ENCODE results near the gene ATF6. TPM values are rescaled to one million over a fixed set of nuclear protein-coding genes. Genes with fewer than 3 reads are reported as not detected.

ATF6 gene
- total and polyA plus RNA-seq, 2 donors (not counting 1 experiment from before 2014, with no cell fraction given), result 5.7 to 26.6 TPM

- Mint-ChIP-seq H3K4me1 (no peaks in the 10 kb centered on the region), H3K27me3 (peaks cover 36% of the 10 kb centered on the region), H3K27ac (no peak overlapping the region), H3K9me3 (ENCODE audit: insufficient read depth) (peaks cover 6% of the 10 kb centered on the region), H3K4me3 (no peak overlapping the region)
- no peak overlapping the region for H3K4me3 ChIP-seq (ENCODE audit: control extremely low read depth in 1 of 5, extremely low read depth in 1 of 5, insufficient read depth in 1 of 5, low read depth in 2 of 5, low read length in 4 of 5)
- peaks cover 0 to 22% (median 2%) of the 10 kb centered on the region in 3 donors for H3K9me3 ChIP-seq (ENCODE audit: control extremely low read depth in 1 of 3, control insufficient read depth in 2 of 3, insufficient read depth in 1 of 3, low read length in 2 of 3)
- intact Hi-C loops (cut with micrococcal nuclease), result no loop called here
- peaks cover 0 to 6% (median 0%) of the 10 kb centered on the region in 4 experiments for H3K27me3 ChIP-seq (replicated peaks in 1 of 4; ENCODE audit: control extremely low read depth in 1 of 4, control insufficient read depth in 3 of 4, insufficient read depth in 4 of 4, low read length in 3 of 4)
- no peak for ATAC-seq (ENCODE audit: low read depth)
- no peak for DNase-seq
- H3K36me3 ChIP-seq (replicated peaks in 1 of 2; ENCODE audit: control extremely low read depth in 1 of 2, control insufficient read depth in 1 of 2, extremely low read depth in 1 of 2, insufficient read depth in 2 of 2, low read length in 1 of 2), result no peaks in the 10 kb centered on the region
- no peaks in the 10 kb centered on the region for H3K79me2 ChIP-seq (ENCODE audit: control insufficient read depth, insufficient read depth, low read length)
- H3K9ac ChIP-seq (ENCODE audit: low read length), result no peak overlapping the region
- H4K20me1 ChIP-seq (ENCODE audit: control insufficient read depth, insufficient read depth, low read length, poor library complexity, severe bottlenecking), result no peaks in the 10 kb centered on the region
- CTCF ChIA-PET, result no interaction called here
- no peaks in the 10 kb centered on the region for H3K4me1 ChIP-seq (ENCODE audit: control insufficient read depth in 2 of 2, insufficient read depth in 2 of 2, low read length in 2 of 2)
- POLR2A ChIA-PET, result no interaction called here
- no peak overlapping the region for H3K4me2 ChIP-seq (replicated peaks; ENCODE audit: low read depth, low read length, poor library complexity, severe bottlenecking)
- H3K27ac ChIP-seq (ENCODE audit: low read length in 2 of 2), result no peak overlapping the region
- no peak for TF ChIP-seq CTCF (IDR thresholded peaks at IDR 0.05)
- TF ChIP-seq EZH2 (IDR thresholded peaks at IDR 0.05; ENCODE audit: borderline replicate concordance, insufficient read depth, low read depth, low read length, poor library complexity, severe bottlenecking), result no peak
- no peak overlapping the region for H2AFZ ChIP-seq (ENCODE audit: insufficient read depth, low read depth, low read length, poor library complexity, severe bottlenecking)
- WGBS (ENCODE audit: insufficient coverage), result 90% methylated on average over 2 of the region's 9 CpGs
These were observed 216.8 kb downstream of the ATF6 start for GRCh38 chr1:161982917-161983316.

- no peak overlapping the region for H3K4me3 Mint-ChIP-seq
- Histone ChIP-seq H3K4me2 (replicated peaks; ENCODE audit: low read depth, low read length, poor library complexity, severe bottlenecking) (no peak overlapping the region), H3K79me2 (ENCODE audit: control insufficient read depth, insufficient read depth, low read length) (no peaks in the 10 kb centered on the region), H3K27me3 (replicated peaks in 1 of 4; ENCODE audit: control extremely low read depth in 1 of 4, control insufficient read depth in 3 of 4, insufficient read depth in 4 of 4, low read length in 3 of 4) (peaks cover 0 to 6% (median 0%) of the 10 kb centered on the region in 4 experiments), H3K27ac (ENCODE audit: low read length in 2 of 2) (no peak overlapping the region), H3K9me3 (ENCODE audit: control extremely low read depth in 1 of 3, control insufficient read depth in 2 of 3, insufficient read depth in 1 of 3, low read length in 2 of 3) (peaks cover 0 to 22% (median 2%) of the 10 kb centered on the region in 3 donors), H3K9ac (ENCODE audit: low read length) (no peak overlapping the region), H3K4me3 (ENCODE audit: control extremely low read depth in 1 of 5, extremely low read depth in 1 of 5, insufficient read depth in 1 of 5, low read depth in 2 of 5, low read length in 4 of 5) (no peak overlapping the region), H2AFZ (ENCODE audit: insufficient read depth, low read depth, low read length, poor library complexity, severe bottlenecking) (no peak overlapping the region), H3K36me3 (replicated peaks in 1 of 2; ENCODE audit: control extremely low read depth in 1 of 2, control insufficient read depth in 1 of 2, extremely low read depth in 1 of 2, insufficient read depth in 2 of 2, low read length in 1 of 2) (no peaks in the 10 kb centered on the region), H3K4me1 (ENCODE audit: control insufficient read depth in 2 of 2, insufficient read depth in 2 of 2, low read length in 2 of 2) (no peaks in the 10 kb centered on the region), H4K20me1 (ENCODE audit: control insufficient read depth, insufficient read depth, low read length, poor library complexity, severe bottlenecking) (no peaks in the 10 kb centered on the region)
- intact Hi-C loops (cut with micrococcal nuclease), result no loop called here
- WGBS (ENCODE audit: insufficient coverage), result 95% methylated on average over 22 of the region's 22 CpGs
- no peak for TF ChIP-seq CTCF (IDR thresholded peaks at IDR 0.05)
- TF ChIP-seq EZH2 (IDR thresholded peaks at IDR 0.05; ENCODE audit: borderline replicate concordance, insufficient read depth, low read depth, low read length, poor library complexity, severe bottlenecking), result no peak
- H3K4me1 Mint-ChIP-seq, result no peaks in the 10 kb centered on the region
- ChIA-PET CTCF (no interaction called here), POLR2A (no interaction called here)
- no peak for DNase-seq
- H3K27ac Mint-ChIP-seq, result no peak overlapping the region
- peaks cover 6% of the 10 kb centered on the region for H3K9me3 Mint-ChIP-seq (ENCODE audit: insufficient read depth)
- H3K27me3 Mint-ChIP-seq, result peaks cover 39% of the 10 kb centered on the region
- ATAC-seq (ENCODE audit: low read depth), result no peak
These were observed 217.6 kb downstream of the ATF6 start for GRCh38 chr1:161983725-161984124.
